OCI-LY3 (cell line): ENCODE data around the gene ERBB4.

ENCODE experiments used
- EZH2phosphoT487 ChIP-seq: fragments of 200-600 bp; shearing (Covaris generic); IDR thresholded peaks from 2 replicates; pipeline ENCODE4 v1.6.1; 2018; ENCODE audit warnings: antibody characterized with exemption, mixed run types, low read depth
- TF ChIP-seq, protein P1 (sequence below): fragments of 200-600, 300-600 bp; sonication (generic); IDR thresholded peaks from 2 replicates; pipeline ENCODE4 v1.5.1; 2014; ENCODE audit warnings: antibody characterized with exemption, low read length, low read depth

DNA sequence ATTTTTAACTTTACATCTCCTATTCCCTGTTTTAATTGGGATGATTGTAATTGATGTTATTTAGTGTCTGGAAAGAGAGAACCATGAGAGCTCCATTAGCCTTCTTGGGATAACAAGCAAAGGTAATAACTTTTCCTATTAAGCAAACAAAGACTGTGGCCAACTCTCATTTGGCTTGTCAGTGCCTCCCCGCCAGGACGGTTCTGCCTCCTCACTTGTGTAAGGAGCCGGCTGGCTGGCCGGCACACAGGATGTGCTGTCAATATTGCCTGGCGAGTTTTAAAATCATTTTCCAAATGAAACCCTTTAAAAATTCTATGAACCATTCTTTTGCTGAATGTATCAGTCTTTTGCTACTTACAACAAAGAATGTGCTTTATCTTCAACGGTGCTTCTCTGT, 1083.9 kb downstream of the ERBB4 start:
- TF ChIP-seq, protein P1, sequence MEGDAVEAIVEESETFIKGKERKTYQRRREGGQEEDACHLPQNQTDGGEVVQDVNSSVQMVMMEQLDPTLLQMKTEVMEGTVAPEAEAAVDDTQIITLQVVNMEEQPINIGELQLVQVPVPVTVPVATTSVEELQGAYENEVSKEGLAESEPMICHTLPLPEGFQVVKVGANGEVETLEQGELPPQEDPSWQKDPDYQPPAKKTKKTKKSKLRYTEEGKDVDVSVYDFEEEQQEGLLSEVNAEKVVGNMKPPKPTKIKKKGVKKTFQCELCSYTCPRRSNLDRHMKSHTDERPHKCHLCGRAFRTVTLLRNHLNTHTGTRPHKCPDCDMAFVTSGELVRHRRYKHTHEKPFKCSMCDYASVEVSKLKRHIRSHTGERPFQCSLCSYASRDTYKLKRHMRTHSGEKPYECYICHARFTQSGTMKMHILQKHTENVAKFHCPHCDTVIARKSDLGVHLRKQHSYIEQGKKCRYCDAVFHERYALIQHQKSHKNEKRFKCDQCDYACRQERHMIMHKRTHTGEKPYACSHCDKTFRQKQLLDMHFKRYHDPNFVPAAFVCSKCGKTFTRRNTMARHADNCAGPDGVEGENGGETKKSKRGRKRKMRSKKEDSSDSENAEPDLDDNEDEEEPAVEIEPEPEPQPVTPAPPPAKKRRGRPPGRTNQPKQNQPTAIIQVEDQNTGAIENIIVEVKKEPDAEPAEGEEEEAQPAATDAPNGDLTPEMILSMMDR, result no peak
- TF ChIP-seq EZH2phosphoT487, result no peak
